HepG2 (cell line): ENCODE results near the gene TIMM23. TPM values are rescaled to one million over a fixed set of nuclear protein-coding genes. Genes with fewer than 3 reads are reported as not detected.

Experiments used
- DMTF1 ChIP-seq: sonication (generic); formaldehyde crosslinking; IDR thresholded peaks from 2 replicates; pipeline ENCODE4 v1.4.0; 2020; ENCODE audit warnings: mild to moderate bottlenecking, missing genetic modification reagents
- EP300 ChIP-seq, 3 experiments: sonication (generic) in 1 of 3; formaldehyde crosslinking in 1 of 3; IDR thresholded peaks; 2 replicates each; pipeline versions ENCODE4 v1.5.1 to v1.6.1; 2011 to 2020; ENCODE audit warnings: low read depth in 2 of 3, low read length in 2 of 3, borderline replicate concordance in 1 of 3, improper control_type of control experiment in 1 of 3, mild to moderate bottlenecking in 1 of 3, missing genetic modification reagents in 1 of 3, moderate library complexity in 1 of 3
- FOXA1 ChIP-seq, 2 experiments: fragments of 450-650 bp in 1 of 2; sonication (generic) in 1 of 2; formaldehyde crosslinking in 1 of 2; IDR thresholded peaks; 2 replicates each; pipeline versions ENCODE4 v1.4.0 to v1.6.1; 2016 to 2020; ENCODE audit warnings: missing genetic modification reagents in 1 of 2
- GABPA ChIP-seq, 2 experiments: IDR thresholded peaks; 2 replicates each; pipeline ENCODE4 v1.6.1; 2011 to 2016; ENCODE audit warnings: low read depth in 2 of 2, low read length in 1 of 2, missing biosample characterization in 1 of 2, missing genetic modification characterization in 1 of 2
- GTF3A ChIP-seq: sonication (generic); formaldehyde crosslinking; conservative IDR thresholded peaks from 2 replicates; pipeline ENCODE4 v1.4.0; 2020; ENCODE audit warnings: mild to moderate bottlenecking, missing genetic modification reagents
- HOXA7 ChIP-seq: sonication (generic); formaldehyde crosslinking; IDR thresholded peaks from 2 replicates; pipeline ENCODE4 v1.8.1; 2022; ENCODE audit warnings: mild to moderate bottlenecking, missing genetic modification reagents, moderate library complexity
- IRX3 ChIP-seq: sonication (generic); formaldehyde crosslinking; IDR thresholded peaks from 2 replicates; pipeline ENCODE4 v1.8.1; 2023; ENCODE audit warnings: mild to moderate bottlenecking, low read depth, missing genetic modification reagents, borderline replicate concordance
- POGZ ChIP-seq: sonication (generic); formaldehyde crosslinking; IDR thresholded peaks from 2 replicates; pipeline ENCODE4 v1.4.0; 2020; ENCODE audit warnings: mild to moderate bottlenecking, missing genetic modification reagents
- SMAD1 ChIP-seq: sonication (generic); formaldehyde crosslinking; IDR thresholded peaks from 2 replicates; pipeline ENCODE4 v1.4.0; 2020; ENCODE audit warnings: missing genetic modification reagents, low read depth, mild to moderate bottlenecking, borderline replicate concordance
- THAP11 ChIP-seq: IDR thresholded peaks from 2 replicates; pipeline ENCODE4 v1.6.1; 2016; ENCODE audit warnings: missing biosample characterization, missing genetic modification reagents
- ZBTB7B ChIP-seq: sonication (generic); formaldehyde crosslinking; IDR thresholded peaks from 2 replicates; pipeline ENCODE4 v1.4.0; 2020; ENCODE audit warnings: missing genetic modification reagents
- ZNF567 ChIP-seq: sonication (generic); formaldehyde crosslinking; IDR thresholded peaks from 2 replicates; pipeline ENCODE4 v1.8.1; 2023; ENCODE audit warnings: mild to moderate bottlenecking, missing genetic modification reagents, borderline replicate concordance
- ZNF713 ChIP-seq: sonication (generic); formaldehyde crosslinking; IDR thresholded peaks from 2 replicates; pipeline ENCODE4 v1.4.0; 2020; ENCODE audit warnings: mild to moderate bottlenecking, missing genetic modification reagents
- ZXDC ChIP-seq: sonication (generic); formaldehyde crosslinking; IDR thresholded peaks from 2 replicates; pipeline ENCODE4 v1.5.0; 2020; ENCODE audit warnings: mild to moderate bottlenecking, missing genetic modification reagents
- polyA plus RNA-seq, 8 experiments: library from polyadenylated mRNA; depleted of rRNA in 3 of 8; stranded (reverse) in 7 of 8; unstranded in 1 of 8; fragments of >200 nt; fragmentation: Illumina TruSeq in 4 of 8; extraction: Trizol in 4 of 8; gene quantifications; 2 replicates each; pipeline versions ENCODE4 v1.2.1 to v1.2.3, GENCODE V29; 2011 to 2016; ENCODE audit warnings: low read depth in 4 of 8, missing spikeins in 1 of 8, mixed read lengths in 1 of 8; ENCODE audit not compliant: insufficient read depth in 1 of 8
- total RNA-seq, 5 experiments: library from RNA; depleted of rRNA; stranded (reverse); fragments of >200 nt; fragmentation: Illumina TruSeq; extraction: Trizol; gene quantifications; 2 replicates each; pipeline ENCODE4 v1.2.3, GENCODE V29; 2016; ENCODE audit warnings: low read depth in 1 of 5
- TF ChIP-seq, protein P1 (sequence below): sonication (generic); formaldehyde crosslinking; IDR thresholded peaks from 2 replicates; pipeline ENCODE4 v1.4.0; 2020; ENCODE audit warnings: missing genetic modification reagents, borderline replicate concordance
- TF ChIP-seq, protein P2 (sequence below): sonication (generic); formaldehyde crosslinking; IDR thresholded peaks from 2 replicates; pipeline ENCODE4 v1.4.0; 2020; ENCODE audit warnings: missing genetic modification reagents, borderline replicate concordance
- TF ChIP-seq, protein P3 (sequence below): sonication (generic); formaldehyde crosslinking; conservative IDR thresholded peaks from 2 replicates; pipeline ENCODE4 v1.4.0; 2020; ENCODE audit warnings: missing genetic modification reagents

TIMM23 gene
- total and polyA plus RNA-seq, 2 of the 13 experiments (the other 11 are each of a cell fraction or from before 2014, with no cell fraction given) = 80.2 to 98.6 TPM

GRCh38 chr10:46052057-46052790, 79.9 kb downstream of the TIMM23 start (continued):
- TF ChIP-seq, protein P1, sequence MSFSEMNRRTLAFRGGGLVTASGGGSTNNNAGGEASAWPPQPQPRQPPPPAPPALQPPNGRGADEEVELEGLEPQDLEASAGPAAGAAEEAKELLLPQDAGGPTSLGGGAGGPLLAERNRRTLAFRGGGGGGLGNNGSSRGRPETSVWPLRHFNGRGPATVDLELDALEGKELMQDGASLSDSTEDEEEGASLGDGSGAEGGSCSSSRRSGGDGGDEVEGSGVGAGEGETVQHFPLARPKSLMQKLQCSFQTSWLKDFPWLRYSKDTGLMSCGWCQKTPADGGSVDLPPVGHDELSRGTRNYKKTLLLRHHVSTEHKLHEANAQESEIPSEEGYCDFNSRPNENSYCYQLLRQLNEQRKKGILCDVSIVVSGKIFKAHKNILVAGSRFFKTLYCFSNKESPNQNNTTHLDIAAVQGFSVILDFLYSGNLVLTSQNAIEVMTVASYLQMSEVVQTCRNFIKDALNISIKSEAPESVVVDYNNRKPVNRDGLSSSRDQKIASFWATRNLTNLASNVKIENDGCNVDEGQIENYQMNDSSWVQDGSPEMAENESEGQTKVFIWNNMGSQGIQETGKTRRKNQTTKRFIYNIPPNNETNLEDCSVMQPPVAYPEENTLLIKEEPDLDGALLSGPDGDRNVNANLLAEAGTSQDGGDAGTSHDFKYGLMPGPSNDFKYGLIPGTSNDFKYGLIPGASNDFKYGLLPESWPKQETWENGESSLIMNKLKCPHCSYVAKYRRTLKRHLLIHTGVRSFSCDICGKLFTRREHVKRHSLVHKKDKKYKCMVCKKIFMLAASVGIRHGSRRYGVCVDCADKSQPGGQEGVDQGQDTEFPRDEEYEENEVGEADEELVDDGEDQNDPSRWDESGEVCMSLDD (CRISPR knock-in tag) = no peak; the same call in 1 of the 2 replicates
- TF ChIP-seq GTF3A = no peak
- no peak for TF ChIP-seq ZNF567 (CRISPR knock-in tag)
- TF ChIP-seq ZBTB7B (CRISPR knock-in tag) = peak; percentile 85
- peak; percentile 76 for TF ChIP-seq FOXA1 (IDR thresholded peaks at IDR 0.05)
- peak; percentile 98 for TF ChIP-seq FOXA1 (CRISPR knock-in tag; IDR thresholded peaks at IDR 0.05)
- TF ChIP-seq HOXA7 (CRISPR knock-in tag) = no peak
- TF ChIP-seq ZNF713 (CRISPR knock-in tag) = no peak
- no peak for TF ChIP-seq SMAD1 (CRISPR knock-in tag)
- no peak for TF ChIP-seq ZXDC (CRISPR knock-in tag)
- TF ChIP-seq, protein P2, sequence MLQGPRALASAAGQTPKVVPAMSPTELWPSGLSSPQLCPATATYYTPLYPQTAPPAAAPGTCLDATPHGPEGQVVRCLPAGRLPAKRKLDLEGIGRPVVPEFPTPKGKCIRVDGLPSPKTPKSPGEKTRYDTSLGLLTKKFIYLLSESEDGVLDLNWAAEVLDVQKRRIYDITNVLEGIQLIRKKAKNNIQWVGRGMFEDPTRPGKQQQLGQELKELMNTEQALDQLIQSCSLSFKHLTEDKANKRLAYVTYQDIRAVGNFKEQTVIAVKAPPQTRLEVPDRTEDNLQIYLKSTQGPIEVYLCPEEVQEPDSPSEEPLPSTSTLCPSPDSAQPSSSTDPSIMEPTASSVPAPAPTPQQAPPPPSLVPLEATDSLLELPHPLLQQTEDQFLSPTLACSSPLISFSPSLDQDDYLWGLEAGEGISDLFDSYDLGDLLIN = no peak
- TF ChIP-seq EP300 (IDR thresholded peaks at IDR 0.05; ENCODE audit: low read depth in 2 of 2, low read length in 2 of 2) = peak; percentile 72 to 99; a peak in 3 of 4 replicates
- TF ChIP-seq EP300 (CRISPR knock-in tag; IDR thresholded peaks at IDR 0.05; ENCODE audit: borderline replicate concordance) = peak; percentile 95
- peak; percentile 65 for TF ChIP-seq POGZ (CRISPR knock-in tag)
- TF ChIP-seq GABPA (IDR thresholded peaks at IDR 0.05; ENCODE audit: low read depth, low read length) = no peak
- peak; percentile 59; the same call in 1 of the 2 replicates for TF ChIP-seq GABPA (CRISPR knock-in tag; IDR thresholded peaks at IDR 0.05; ENCODE audit: low read depth)
- TF ChIP-seq IRX3 (CRISPR knock-in tag) = no peak
- TF ChIP-seq, protein P3, sequence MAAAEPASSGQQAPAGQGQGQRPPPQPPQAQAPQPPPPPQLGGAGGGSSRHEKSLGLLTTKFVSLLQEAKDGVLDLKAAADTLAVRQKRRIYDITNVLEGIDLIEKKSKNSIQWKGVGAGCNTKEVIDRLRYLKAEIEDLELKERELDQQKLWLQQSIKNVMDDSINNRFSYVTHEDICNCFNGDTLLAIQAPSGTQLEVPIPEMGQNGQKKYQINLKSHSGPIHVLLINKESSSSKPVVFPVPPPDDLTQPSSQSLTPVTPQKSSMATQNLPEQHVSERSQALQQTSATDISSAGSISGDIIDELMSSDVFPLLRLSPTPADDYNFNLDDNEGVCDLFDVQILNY (CRISPR knock-in tag) = no peak
- TF ChIP-seq THAP11 (CRISPR knock-in tag) = peak; percentile 62
- no peak for TF ChIP-seq DMTF1 (CRISPR knock-in tag)
